OCI-LY3 (cell line): ENCODE measurements around the gene PAK5.

Experiments
- H2AFZ ChIP-seq: fragments of 200-600, 300-600 bp; shearing (Covaris generic); 2 replicates; pipeline ENCODE4 v1.6.0; 2014; ENCODE audit warnings: antibody characterized with exemption, low read depth, low read length
- H3K27ac ChIP-seq: fragments of 200-600, 300-600 bp; sonication (generic); 2 replicates; pipeline ENCODE4 v1.5.1; 2014; ENCODE audit warnings: mild to moderate bottlenecking, low read length, moderate library complexity, mixed read lengths
- H3K27me3 ChIP-seq: fragments of 200-600, 300-600 bp; sonication (generic); 2 replicates; pipeline ENCODE4 v1.6.1; 2014; ENCODE audit warnings: low read depth, low read length, mixed read lengths
- H3K36me3 ChIP-seq: fragments of 200-600, 300-600 bp; sonication (generic); replicated peaks from 2 replicates; pipeline ENCODE3; 2014; ENCODE audit warnings: low read depth, low read length, mixed read lengths
- H3K4me1 ChIP-seq: fragments of 300-600, 200-600 bp; sonication (generic); 2 replicates; pipeline ENCODE4 v1.6.1; 2014; ENCODE audit warnings: low read length, mixed read lengths
- H3K4me2 ChIP-seq: fragments of 200-600, 300-600 bp; sonication (generic); 2 replicates; pipeline ENCODE4 v1.6.1; 2014; ENCODE audit warnings: low read length, mixed read lengths
- H3K4me3 ChIP-seq: fragments of 300-600, 200-600 bp; sonication (generic); 2 replicates; pipeline ENCODE4 v1.5.1; 2014; ENCODE audit warnings: antibody characterized with exemption, mild to moderate bottlenecking, low read length, moderate library complexity
- H3K79me2 ChIP-seq: fragments of 300-600, 200-600 bp; shearing (Covaris generic); 2 replicates; pipeline ENCODE4 v1.6.1; 2014; ENCODE audit warnings: mild to moderate bottlenecking, low read length, mixed read lengths
- H3K9ac ChIP-seq: fragments of 300-600, 200-600 bp; shearing (Covaris generic); 2 replicates; pipeline ENCODE4 v1.6.0; 2014; ENCODE audit warnings: mild to moderate bottlenecking, low read length, moderate library complexity
- H3K9me3 ChIP-seq: fragments of 200-600, 300-600 bp; shearing (Covaris generic); 2 replicates; pipeline ENCODE4 v1.6.1; 2014; ENCODE audit warnings: low read length, mixed read lengths; ENCODE audit not compliant: insufficient read depth
- H4K20me1 ChIP-seq: fragments of 200-600, 300-600 bp; sonication (generic); 2 replicates; pipeline ENCODE4 v1.6.1; 2016; ENCODE audit warnings: low read length, mixed read lengths; ENCODE audit not compliant: insufficient read depth
- EZH2phosphoT487 ChIP-seq: fragments of 200-600 bp; shearing (Covaris generic); IDR thresholded peaks from 2 replicates; pipeline ENCODE4 v1.6.1; 2018; ENCODE audit warnings: antibody characterized with exemption, mixed run types, low read depth
- TF ChIP-seq, protein P1 (sequence below): fragments of 200-600, 300-600 bp; sonication (generic); IDR thresholded peaks from 2 replicates; pipeline ENCODE4 v1.5.1; 2014; ENCODE audit warnings: antibody characterized with exemption, low read length, low read depth

Gene PAK5

GRCh38 chr20:9831032-9831431 is 7.8 kb downstream of the PAK5 start:
- Histone ChIP-seq H3K4me2 (no peak overlapping the region), H3K79me2 (no peaks in the 10 kb centered on the region), H3K27ac (no peak overlapping the region), H4K20me1 (no peaks in the 10 kb centered on the region), H3K36me3 (no peaks in the 10 kb centered on the region), H3K4me3 (no peak overlapping the region), H3K4me1 (no peaks in the 10 kb centered on the region), H3K27me3 (peaks cover 8% of the 10 kb centered on the region), H3K9me3 (no peaks in the 10 kb centered on the region), H3K9ac (no peak overlapping the region), H2AFZ (no peak overlapping the region)
- TF ChIP-seq EZH2phosphoT487 = no peak
- TF ChIP-seq, protein P1, sequence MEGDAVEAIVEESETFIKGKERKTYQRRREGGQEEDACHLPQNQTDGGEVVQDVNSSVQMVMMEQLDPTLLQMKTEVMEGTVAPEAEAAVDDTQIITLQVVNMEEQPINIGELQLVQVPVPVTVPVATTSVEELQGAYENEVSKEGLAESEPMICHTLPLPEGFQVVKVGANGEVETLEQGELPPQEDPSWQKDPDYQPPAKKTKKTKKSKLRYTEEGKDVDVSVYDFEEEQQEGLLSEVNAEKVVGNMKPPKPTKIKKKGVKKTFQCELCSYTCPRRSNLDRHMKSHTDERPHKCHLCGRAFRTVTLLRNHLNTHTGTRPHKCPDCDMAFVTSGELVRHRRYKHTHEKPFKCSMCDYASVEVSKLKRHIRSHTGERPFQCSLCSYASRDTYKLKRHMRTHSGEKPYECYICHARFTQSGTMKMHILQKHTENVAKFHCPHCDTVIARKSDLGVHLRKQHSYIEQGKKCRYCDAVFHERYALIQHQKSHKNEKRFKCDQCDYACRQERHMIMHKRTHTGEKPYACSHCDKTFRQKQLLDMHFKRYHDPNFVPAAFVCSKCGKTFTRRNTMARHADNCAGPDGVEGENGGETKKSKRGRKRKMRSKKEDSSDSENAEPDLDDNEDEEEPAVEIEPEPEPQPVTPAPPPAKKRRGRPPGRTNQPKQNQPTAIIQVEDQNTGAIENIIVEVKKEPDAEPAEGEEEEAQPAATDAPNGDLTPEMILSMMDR = no peak

GRCh38 chr20:9829835-9830234 is 9.0 kb downstream of the PAK5 start:
- H3K9ac ChIP-seq = no peak overlapping the region
- no peak overlapping the region for H3K27ac ChIP-seq
- H2AFZ ChIP-seq = no peak overlapping the region
- peaks cover 11% of the 10 kb centered on the region for H3K27me3 ChIP-seq
- no peak for TF ChIP-seq EZH2phosphoT487
- TF ChIP-seq, protein P1 = no peak
- H3K36me3 ChIP-seq = no peaks in the 10 kb centered on the region
- H3K4me3 ChIP-seq = no peak overlapping the region
- H3K9me3 ChIP-seq = no peaks in the 10 kb centered on the region
- no peaks in the 10 kb centered on the region for H3K79me2 ChIP-seq
- no peaks in the 10 kb centered on the region for H4K20me1 ChIP-seq
- H3K4me1 ChIP-seq = no peaks in the 10 kb centered on the region
- H3K4me2 ChIP-seq = no peak overlapping the region

DNA sequence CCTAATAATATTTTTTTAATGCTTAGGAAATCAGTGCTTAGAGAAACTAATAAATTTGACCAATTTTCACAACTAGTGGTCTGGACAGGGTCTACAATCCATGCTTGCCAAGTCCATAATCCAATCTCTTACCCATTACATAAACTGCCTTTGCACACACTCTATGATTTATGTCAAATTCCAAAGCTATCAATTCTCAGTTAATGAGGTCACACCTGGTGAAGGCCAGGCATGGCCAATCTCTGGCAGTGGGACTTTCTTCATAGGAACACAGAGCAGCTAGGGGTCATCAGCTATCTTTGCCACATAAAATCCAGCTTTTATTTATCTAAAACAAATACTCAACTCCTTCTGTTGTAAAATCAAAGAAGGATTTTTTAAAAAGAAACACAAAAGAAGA is 21.2 kb downstream of the PAK5 start:
- TF ChIP-seq EZH2phosphoT487 = no peak
- TF ChIP-seq, protein P1 = no peak
- no peaks in the 10 kb centered on the region for H3K79me2 ChIP-seq
- no peaks in the 10 kb centered on the region for H3K4me1 ChIP-seq
- no peaks in the 10 kb centered on the region for H3K9me3 ChIP-seq
- no peak overlapping the region for H3K4me3 ChIP-seq
- H3K36me3 ChIP-seq = no peaks in the 10 kb centered on the region
- H2AFZ ChIP-seq = no peak overlapping the region
- no peak overlapping the region for H3K27ac ChIP-seq
- H3K27me3 ChIP-seq = no peaks in the 10 kb centered on the region; the same call in 1 of the 2 replicates
- H3K9ac ChIP-seq = no peak overlapping the region
- no peaks in the 10 kb centered on the region for H4K20me1 ChIP-seq
- no peak overlapping the region for H3K4me2 ChIP-seq

- Histone ChIP-seq H4K20me1 (no peaks in the 10 kb centered on the region), H3K4me2 (no peak overlapping the region), H3K4me1 (no peaks in the 10 kb centered on the region), H3K27me3 (no peaks in the 10 kb centered on the region; the same call in 1 of the 2 replicates), H3K4me3 (no peak overlapping the region), H3K79me2 (no peaks in the 10 kb centered on the region), H3K9ac (no peak overlapping the region), H3K27ac (no peak overlapping the region), H2AFZ (no peak overlapping the region), H3K36me3 (no peaks in the 10 kb centered on the region), H3K9me3 (no peaks in the 10 kb centered on the region)
- no peak for TF ChIP-seq EZH2phosphoT487
- TF ChIP-seq, protein P1 = no peak
Observed at GRCh38 chr20:9815632-9816031, 23.2 kb downstream of the PAK5 start.
